PC-3 (cell line): ENCODE measurements around the gene CCNL2.

ENCODE experiments used
- EZH2 ChIP-seq: fragments of 300-600 bp; sonication (generic); IDR thresholded peaks from one replicate; pipeline ENCODE4 v1.6.1; 2017; ENCODE audit warnings: antibody characterized with exemption, mild to moderate bottlenecking, low read length; ENCODE audit not compliant: unreplicated experiment
- TF ChIP-seq, protein P1 (sequence below): fragments of 300-600 bp; sonication (generic); conservative IDR thresholded peaks from 2 replicates; pipeline ENCODE4 v1.5.1; 2017; ENCODE audit warnings: antibody characterized with exemption, low read depth, mild to moderate bottlenecking, low read length

- TF ChIP-seq, protein P1, sequence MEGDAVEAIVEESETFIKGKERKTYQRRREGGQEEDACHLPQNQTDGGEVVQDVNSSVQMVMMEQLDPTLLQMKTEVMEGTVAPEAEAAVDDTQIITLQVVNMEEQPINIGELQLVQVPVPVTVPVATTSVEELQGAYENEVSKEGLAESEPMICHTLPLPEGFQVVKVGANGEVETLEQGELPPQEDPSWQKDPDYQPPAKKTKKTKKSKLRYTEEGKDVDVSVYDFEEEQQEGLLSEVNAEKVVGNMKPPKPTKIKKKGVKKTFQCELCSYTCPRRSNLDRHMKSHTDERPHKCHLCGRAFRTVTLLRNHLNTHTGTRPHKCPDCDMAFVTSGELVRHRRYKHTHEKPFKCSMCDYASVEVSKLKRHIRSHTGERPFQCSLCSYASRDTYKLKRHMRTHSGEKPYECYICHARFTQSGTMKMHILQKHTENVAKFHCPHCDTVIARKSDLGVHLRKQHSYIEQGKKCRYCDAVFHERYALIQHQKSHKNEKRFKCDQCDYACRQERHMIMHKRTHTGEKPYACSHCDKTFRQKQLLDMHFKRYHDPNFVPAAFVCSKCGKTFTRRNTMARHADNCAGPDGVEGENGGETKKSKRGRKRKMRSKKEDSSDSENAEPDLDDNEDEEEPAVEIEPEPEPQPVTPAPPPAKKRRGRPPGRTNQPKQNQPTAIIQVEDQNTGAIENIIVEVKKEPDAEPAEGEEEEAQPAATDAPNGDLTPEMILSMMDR = no peak
- no peak for TF ChIP-seq EZH2
These were observed 1.7 kb upstream of the CCNL2 start for GRCh38 chr1:1400576-1401456.
